A172 (cell line): ENCODE measurements around the gene FRMD3. TPM values are rescaled to one million over a fixed set of nuclear protein-coding genes. Genes with fewer than 3 reads are reported as not detected.

Experiments
- total RNA-seq: library from RNA; depleted of rRNA; stranded (reverse); fragments of >200 nt; shearing (Covaris generic); gene quantifications from 2 replicates; pipeline ENCODE4 v1.2.3, GENCODE V29; 2014; rRNA removed

The FRMD3 gene
- total RNA-seq, 1 experiment from 2014 or later, result 6.2 TPM

Other genes with a start within 250 kb of the FRMD3 start
- gene IDNK, start 84.7 kb upstream of the FRMD3 start, total RNA-seq, result 11.5 and 14.1 TPM in 2 replicates
- 194 and 197 TPM in 2 replicates for gene UBQLN1, start 169.6 kb upstream of the FRMD3 start, total RNA-seq